ENCODE measurements around the gene HPD. TPM values are rescaled to one million over a fixed set of nuclear protein-coding genes. Genes with fewer than 3 reads are reported as not detected.

The HPD gene
- total RNA-seq, 6 experiments from 2014 or later: 649 to 1,803 (median 1,080) TPM

DNA sequence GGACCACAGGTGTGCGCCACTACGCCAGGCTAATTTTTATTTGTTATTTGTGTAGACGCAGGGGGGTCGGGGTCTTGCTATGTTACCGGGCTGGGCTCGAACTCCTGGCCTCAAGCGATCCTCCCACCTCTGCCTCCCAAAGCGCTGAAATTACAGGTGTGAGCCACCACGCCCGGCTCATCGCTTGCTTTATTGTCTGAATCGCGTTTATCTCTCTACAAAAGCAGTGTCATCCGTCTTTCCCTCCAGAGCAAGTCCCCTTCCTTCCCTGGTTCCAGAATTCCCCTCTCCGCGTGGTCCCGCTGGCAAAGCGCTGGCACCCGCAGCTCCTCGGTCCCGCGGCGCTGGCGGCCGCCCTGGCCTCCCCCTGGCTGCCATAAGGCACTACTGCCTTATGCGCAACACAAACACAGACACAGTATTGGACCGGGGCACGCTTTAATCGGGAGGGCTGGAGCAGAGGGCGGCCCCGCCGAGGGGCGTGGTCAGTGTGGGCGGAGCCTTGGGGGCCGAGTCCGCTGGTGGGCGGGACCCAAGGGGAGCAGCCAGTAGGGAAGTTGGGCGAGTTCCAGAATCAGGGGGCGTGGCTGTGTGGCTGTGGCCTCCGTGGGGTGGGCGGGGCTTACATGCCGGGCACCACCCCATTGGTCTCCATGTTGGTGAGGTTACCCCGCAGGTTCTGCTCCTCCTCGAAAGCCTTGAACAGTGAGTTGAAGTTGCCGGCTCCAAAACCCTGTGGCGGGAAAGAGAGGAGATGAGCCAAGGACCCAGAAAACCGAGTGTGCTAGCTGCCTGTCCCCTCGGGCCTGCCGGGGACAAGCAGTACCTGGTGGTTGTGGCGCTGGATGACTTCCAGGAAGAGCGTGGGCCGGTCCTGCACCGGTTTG, 19.3 kb downstream of the HPD start:
- Histone ChIP-seq H3K4me1 (no peaks in the 10 kb centered on the region), H3K36me3 (peaks cover 0 to 57% (median 20%) of the 10 kb centered on the region in 4 donors), H3K4me3 (peak overlapping the region; percentile 44 to 47 (median 46)), H3K9me3 (no peaks in the 10 kb centered on the region), H3K27ac (peak overlapping the region in 2 of 3 donors; percentile 31 to 42), H3K27me3 (no peaks in the 10 kb centered on the region)
- intact Hi-C loops (cut with DNase I): no loop called here
- peak; percentile 20 to 36 (median 26) for TF ChIP-seq CTCF (IDR thresholded peaks at IDR 0.05)
- TF ChIP-seq POLR2A (IDR thresholded peaks at IDR 0.05): peak; percentile 60
- ATAC-seq (peak; percentile 93 to 96 (median 96)), DNase-seq (peak; percentile 98 to 99 (median 99))
- WGBS (ENCODE audit: insufficient coverage, low coverage, low lambda C conversion rate, missing lambda C conversion rate): 37% methylated on average over 33 of the region's 53 CpGs

DNA sequence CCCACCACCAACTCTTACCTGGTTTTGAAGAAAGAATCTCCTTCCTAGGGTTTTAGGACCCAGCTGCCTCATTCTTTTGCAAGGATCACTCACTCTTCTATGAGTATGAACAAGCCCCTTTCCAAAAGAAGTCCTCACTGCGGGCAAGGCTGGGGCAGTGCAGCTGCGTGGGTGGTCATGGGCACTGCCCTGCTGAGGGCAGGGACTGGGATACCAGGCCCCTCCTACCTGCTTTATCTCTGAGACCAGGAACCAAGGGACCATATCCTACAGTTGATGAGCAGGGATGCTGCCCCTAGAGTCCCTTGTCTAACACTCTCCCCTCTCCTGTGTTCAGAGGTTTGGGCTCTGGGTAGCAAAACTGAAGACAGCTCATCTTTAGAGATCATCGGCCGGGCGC, 20.5 kb downstream of the HPD start:
- Histone ChIP-seq H3K4me1 (no peaks in the 10 kb centered on the region), H3K9me3 (no peaks in the 10 kb centered on the region), H3K4me3 (no peak overlapping the region), H3K27me3 (no peaks in the 10 kb centered on the region), H3K36me3 (peaks cover 0 to 45% (median 10%) of the 10 kb centered on the region in 4 donors), H3K27ac (no peak overlapping the region)
- DNase-seq (no peak), ATAC-seq (peak in 2 of 4 donors; percentile 2 to 16)
- 60% methylated on average over 2 of the region's 5 CpGs for WGBS (ENCODE audit: insufficient coverage, low coverage, low lambda C conversion rate, missing lambda C conversion rate)
- TF ChIP-seq POLR2A (IDR thresholded peaks at IDR 0.05) (no peak), CTCF (IDR thresholded peaks at IDR 0.05) (no peak)
- intact Hi-C loops (cut with DNase I): no loop called here

GRCh38 chr12:121837680-121838079, 21.0 kb downstream of the HPD start:
- no peaks in the 10 kb centered on the region for H3K4me1 ChIP-seq
- WGBS (ENCODE audit: insufficient coverage, low coverage, low lambda C conversion rate, missing lambda C conversion rate): 67% methylated on average over 4 of the region's 4 CpGs
- ATAC-seq (no peak), DNase-seq (no peak)
- no peak overlapping the region for H3K4me3 ChIP-seq
- no peaks in the 10 kb centered on the region for H3K27me3 ChIP-seq
- intact Hi-C loops (cut with DNase I): no loop called here
- no peaks in the 10 kb centered on the region for H3K9me3 ChIP-seq
- H3K36me3 ChIP-seq: peaks cover 0 to 40% (median 8%) of the 10 kb centered on the region in 4 donors
- H3K27ac ChIP-seq: no peak overlapping the region
- TF ChIP-seq POLR2A (IDR thresholded peaks at IDR 0.05) (no peak), CTCF (IDR thresholded peaks at IDR 0.05) (no peak)

GRCh38 chr12:121831571-121832245, 27.0 kb downstream of the HPD start:
- Histone ChIP-seq H3K4me1 (no peaks in the 10 kb centered on the region), H3K27ac (no peak overlapping the region), H3K27me3 (no peaks in the 10 kb centered on the region), H3K4me3 (no peak overlapping the region), H3K36me3 (peaks cover 0 to 50% (median 21%) of the 10 kb centered on the region in 4 donors), H3K9me3 (no peaks in the 10 kb centered on the region)
- TF ChIP-seq CTCF (IDR thresholded peaks at IDR 0.05) (no peak), POLR2A (IDR thresholded peaks at IDR 0.05) (no peak)
- WGBS (ENCODE audit: insufficient coverage, low coverage, low lambda C conversion rate, missing lambda C conversion rate): 90% methylated on average over 18 of the region's 19 CpGs
- no peak for ATAC-seq
- no peak for DNase-seq
- intact Hi-C loops (cut with DNase I): no loop called here
